AG10803 (cell line): ENCODE measurements around the gene ZNF750.

ENCODE experiments used
- DNase-seq: peaks from one replicate; pipeline ENCODE4 v3.0.0; 2010; ENCODE audit warnings: low read depth
- H3K4me3 ChIP-seq: 2 replicates; pipeline ENCODE4 v1.5.1; 2011; ENCODE audit warnings: mild to moderate bottlenecking, low read length, control low read depth
- TF ChIP-seq, protein P1 (sequence below): conservative IDR thresholded peaks from 2 replicates; pipeline ENCODE4 v1.5.1; 2011; ENCODE audit warnings: mild to moderate bottlenecking, low read length, control low read depth, inconsistent platforms

The ZNF750 gene

DNA sequence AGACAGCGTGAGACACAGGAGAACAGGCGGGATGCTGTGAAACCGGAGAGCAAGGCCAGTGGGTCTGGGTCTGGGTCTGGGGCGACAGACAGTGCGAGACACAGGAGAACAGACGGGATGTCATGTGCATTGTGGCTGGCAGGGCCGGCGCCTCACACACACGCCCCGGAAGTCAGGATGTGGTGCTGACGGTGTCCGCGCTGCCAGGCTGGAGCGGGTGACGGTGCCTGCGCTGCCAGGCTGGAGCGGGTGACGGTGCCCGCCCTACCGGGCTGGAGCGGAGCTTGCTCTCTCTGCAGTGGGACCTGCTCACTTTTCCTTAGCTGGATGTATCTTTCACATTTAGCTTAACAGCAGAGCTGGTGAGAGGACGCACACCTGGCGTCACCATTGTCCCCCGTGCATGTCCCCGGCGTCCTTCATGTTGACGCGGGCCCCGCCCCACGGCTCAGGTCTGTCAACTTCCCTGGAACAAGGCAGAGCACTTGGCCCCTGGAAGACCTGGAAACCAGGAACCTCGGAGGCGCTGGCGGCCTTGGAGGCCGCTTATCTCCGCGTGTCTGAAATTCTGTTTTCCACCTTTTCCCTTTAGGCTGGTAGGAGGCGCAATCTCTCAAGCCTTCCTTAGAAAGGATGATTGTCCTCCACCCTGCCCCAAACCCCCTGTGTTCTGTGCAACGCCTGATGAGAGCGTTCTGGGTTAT is 43.0 kb upstream of the ZNF750 start:
- TF ChIP-seq, protein P1, sequence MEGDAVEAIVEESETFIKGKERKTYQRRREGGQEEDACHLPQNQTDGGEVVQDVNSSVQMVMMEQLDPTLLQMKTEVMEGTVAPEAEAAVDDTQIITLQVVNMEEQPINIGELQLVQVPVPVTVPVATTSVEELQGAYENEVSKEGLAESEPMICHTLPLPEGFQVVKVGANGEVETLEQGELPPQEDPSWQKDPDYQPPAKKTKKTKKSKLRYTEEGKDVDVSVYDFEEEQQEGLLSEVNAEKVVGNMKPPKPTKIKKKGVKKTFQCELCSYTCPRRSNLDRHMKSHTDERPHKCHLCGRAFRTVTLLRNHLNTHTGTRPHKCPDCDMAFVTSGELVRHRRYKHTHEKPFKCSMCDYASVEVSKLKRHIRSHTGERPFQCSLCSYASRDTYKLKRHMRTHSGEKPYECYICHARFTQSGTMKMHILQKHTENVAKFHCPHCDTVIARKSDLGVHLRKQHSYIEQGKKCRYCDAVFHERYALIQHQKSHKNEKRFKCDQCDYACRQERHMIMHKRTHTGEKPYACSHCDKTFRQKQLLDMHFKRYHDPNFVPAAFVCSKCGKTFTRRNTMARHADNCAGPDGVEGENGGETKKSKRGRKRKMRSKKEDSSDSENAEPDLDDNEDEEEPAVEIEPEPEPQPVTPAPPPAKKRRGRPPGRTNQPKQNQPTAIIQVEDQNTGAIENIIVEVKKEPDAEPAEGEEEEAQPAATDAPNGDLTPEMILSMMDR, result no peak
- no peak for DNase-seq
- H3K4me3 ChIP-seq, result no peak overlapping the region

DNA sequence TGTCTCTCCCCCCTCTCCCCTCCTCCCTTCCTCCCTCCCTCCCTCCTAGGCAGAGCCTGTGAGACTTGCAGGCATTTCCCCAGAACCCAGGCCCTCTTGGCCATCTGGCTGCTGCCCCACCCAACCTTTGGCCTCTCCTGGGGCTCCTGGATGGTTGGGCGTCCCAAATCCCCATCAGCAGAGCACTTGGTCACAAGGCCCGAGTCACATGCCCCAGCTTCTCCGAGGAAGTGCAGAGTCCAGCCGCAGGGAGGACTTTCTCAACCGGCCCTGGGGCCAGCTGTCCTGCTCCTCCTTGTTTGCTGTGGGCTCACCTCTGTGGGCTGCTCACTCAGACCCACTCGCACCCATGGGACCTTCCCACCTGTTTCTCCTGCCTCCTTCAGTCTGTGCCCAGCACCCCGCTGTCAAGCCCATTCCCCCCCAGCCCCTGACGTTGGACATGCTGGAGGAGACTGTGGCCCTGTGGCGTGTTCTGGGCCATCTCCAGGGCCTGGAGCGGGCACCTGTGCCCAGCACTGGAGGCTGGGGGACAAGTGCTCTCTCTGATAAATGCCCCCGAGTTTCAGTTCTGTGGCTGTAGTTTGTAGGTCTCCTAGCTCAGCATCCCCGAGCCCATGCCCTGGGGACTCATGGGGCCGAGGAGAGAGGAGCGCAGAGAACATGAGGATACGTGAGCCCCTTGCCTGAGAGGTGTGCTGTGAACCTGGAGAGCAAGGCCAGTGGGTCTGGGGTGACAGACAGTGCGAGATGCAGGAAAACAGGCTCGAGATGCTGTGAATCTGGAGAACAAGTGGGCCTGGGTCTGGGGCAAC is 42.3 kb upstream of the ZNF750 start:
- peak; percentile 15 for DNase-seq

DNA sequence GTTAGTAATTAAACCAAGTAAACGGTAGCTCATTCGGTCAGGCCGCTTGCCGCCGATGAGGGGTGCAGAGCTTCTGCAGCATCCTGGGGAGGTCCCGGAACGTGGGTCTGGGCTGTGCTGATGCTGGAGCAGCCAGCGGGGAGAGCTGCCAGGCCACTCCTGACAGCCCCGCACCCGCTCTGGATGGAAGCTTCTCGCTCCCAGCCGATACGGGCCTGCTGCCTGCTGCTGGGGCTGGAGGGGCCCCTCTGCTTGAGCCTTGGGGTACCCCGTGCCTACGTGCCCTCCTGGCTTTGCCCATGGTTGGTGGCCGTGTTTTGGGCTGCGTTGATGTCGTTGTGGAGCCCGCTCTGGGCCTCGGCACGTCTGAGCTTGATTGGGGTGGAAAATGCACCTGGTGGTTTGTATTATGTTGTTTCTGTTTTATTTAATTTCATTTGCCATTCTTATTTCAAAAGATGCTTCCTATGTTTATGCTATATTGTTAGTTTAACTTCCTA is 41.6 kb upstream of the ZNF750 start:
- no peak overlapping the region for H3K4me3 ChIP-seq
- DNase-seq, result no peak

More for the DNA sequence above, 42.3 kb upstream of the ZNF750 start:
- TF ChIP-seq, protein P1, result no peak
- no peak overlapping the region for H3K4me3 ChIP-seq

DNA sequence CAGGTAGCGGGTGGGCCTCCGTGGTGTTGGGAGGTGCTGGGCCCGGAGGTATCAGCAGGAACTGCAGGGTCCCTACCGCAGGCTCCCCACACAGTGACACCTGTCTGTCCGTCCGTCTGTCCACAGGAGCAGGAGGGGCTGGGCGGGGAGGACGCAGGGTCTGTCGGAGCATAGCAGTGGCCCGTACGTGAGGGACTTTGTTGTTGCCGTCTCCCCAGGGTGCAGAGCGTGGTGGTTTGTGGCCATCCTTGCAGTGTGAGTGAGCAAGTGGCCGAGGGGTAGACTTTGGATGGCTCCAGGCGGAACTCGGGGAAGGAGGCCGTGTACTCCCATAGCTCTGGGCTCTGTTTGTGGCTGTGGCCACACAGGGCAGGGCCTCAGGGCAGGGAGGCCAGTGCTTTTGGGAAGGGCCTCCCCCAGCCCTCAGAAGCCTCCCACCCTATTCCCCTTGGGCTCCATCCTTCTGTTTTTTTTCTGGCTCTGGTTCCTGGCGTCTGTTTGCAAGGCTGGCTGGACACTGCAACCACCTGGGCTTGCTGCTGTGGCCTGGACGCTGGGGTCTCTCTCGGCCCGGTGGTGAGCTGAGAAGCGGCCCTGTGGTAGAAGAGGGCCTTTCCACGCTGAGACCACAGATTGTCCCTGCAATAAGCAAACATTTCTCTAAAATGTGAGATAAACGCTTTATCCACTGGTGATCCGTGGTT is 41.0 kb upstream of the ZNF750 start:
- TF ChIP-seq, protein P1, result no peak
- H3K4me3 ChIP-seq, result no peak overlapping the region
- no peak for DNase-seq

More for the DNA sequence above, 41.6 kb upstream of the ZNF750 start:
- TF ChIP-seq, protein P1, result no peak

DNA sequence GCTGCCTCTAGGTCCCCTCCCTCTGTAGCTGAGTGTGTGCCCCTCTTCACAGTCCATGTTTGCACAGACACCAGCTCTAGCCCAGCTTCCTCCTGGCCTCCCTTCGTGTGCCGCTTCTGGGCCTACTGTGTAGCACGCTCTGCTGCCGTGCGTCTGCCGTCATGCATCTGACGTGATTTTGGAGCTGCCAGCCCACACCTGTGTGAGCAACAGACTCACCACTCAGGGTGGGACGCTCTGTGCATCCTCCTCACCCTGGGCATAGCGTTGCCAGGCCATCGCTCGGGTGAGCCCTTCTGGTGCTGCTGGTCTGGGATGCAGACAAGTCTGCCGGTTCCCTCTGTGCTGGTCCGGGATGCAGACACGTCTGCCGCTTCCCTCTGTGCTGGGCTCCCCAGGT is 39.4 kb upstream of the ZNF750 start:
- TF ChIP-seq, protein P1, result no peak
- no peak for DNase-seq
- H3K4me3 ChIP-seq, result no peak overlapping the region

DNA sequence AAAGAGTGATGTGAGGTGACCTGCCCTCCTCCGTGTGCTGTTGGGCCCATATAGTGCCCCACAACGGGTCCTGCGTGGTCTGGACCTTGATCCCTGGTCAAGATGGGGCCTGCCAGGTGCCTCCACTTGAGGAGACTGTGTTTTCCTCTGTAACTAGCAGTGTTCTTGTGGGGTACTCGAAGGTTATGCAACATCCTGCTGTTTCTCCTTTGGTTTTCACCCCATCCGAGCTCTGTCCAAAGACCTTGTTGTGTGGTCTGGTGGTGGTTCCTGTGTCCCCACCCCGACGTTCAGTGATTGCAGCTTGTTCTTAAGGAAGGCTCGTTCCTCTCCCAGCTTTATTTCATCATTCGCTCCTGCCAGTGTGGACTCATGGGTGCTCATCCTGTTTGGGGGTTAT is 38.7 kb upstream of the ZNF750 start:
- TF ChIP-seq, protein P1, result no peak
- DNase-seq, result no peak
- no peak overlapping the region for H3K4me3 ChIP-seq
